Tibial nerve (tissue), 4 donors: ENCODE data around the gene MCC.

Source experiments
- EP300 ChIP-seq, 2 donors: sonication (generic); formaldehyde crosslinking; IDR thresholded peaks; one replicate each; pipeline ENCODE4 v1.6.1; 2017; ENCODE audit warnings: antibody characterized with exemption in 2 of 2, mild to moderate bottlenecking in 1 of 2
- POLR2A ChIP-seq, 2 donors: fragments of 450-650 bp; IDR thresholded peaks; one replicate each; pipeline ENCODE4 v1.6.1; 2017; ENCODE audit warnings: antibody characterized with exemption in 2 of 2, mild to moderate bottlenecking in 2 of 2, moderate library complexity in 2 of 2
- TF ChIP-seq, protein P1 (sequence below), 5 experiments: fragments of 200-600 bp in 3 of 5; fragments of 450-650 bp in 2 of 5; sonication (generic) in 3 of 5; IDR thresholded peaks; one replicate each; pipeline ENCODE4 v1.5.1; 2016 to 2019; ENCODE audit warnings: antibody characterized with exemption in 5 of 5, mild to moderate bottlenecking in 3 of 5, moderate library complexity in 2 of 5

- TF ChIP-seq POLR2A (IDR thresholded peaks at IDR 0.05): no peak
- TF ChIP-seq, protein P1, sequence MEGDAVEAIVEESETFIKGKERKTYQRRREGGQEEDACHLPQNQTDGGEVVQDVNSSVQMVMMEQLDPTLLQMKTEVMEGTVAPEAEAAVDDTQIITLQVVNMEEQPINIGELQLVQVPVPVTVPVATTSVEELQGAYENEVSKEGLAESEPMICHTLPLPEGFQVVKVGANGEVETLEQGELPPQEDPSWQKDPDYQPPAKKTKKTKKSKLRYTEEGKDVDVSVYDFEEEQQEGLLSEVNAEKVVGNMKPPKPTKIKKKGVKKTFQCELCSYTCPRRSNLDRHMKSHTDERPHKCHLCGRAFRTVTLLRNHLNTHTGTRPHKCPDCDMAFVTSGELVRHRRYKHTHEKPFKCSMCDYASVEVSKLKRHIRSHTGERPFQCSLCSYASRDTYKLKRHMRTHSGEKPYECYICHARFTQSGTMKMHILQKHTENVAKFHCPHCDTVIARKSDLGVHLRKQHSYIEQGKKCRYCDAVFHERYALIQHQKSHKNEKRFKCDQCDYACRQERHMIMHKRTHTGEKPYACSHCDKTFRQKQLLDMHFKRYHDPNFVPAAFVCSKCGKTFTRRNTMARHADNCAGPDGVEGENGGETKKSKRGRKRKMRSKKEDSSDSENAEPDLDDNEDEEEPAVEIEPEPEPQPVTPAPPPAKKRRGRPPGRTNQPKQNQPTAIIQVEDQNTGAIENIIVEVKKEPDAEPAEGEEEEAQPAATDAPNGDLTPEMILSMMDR (IDR thresholded peaks at IDR 0.05): no peak
- TF ChIP-seq EP300 (IDR thresholded peaks at IDR 0.05): no peak
These were observed 324.9 kb downstream of the MCC start for GRCh38 chr5:113163328-113163727.
